K562 (cell line): Measurements from ENCODE around the gene CCDC194. TPM values are rescaled to one million over a fixed set of nuclear protein-coding genes. Genes with fewer than 3 reads are reported as not detected.

Experiments used
- CREM ChIP-seq: IDR thresholded peaks from 2 replicates; pipeline ENCODE4 v1.6.1; 2014; ENCODE audit warnings: antibody characterized with exemption, low read depth
- ESRRA ChIP-seq: fragments of 450-650 bp; IDR thresholded peaks from 2 replicates; pipeline ENCODE4 v1.6.1; 2014; ENCODE audit warnings: low read depth, mild to moderate bottlenecking, moderate library complexity, borderline replicate concordance
- PTBP1 ChIP-seq: fragments of 200-400 bp; formaldehyde crosslinking; IDR thresholded peaks from 2 replicates; pipeline ENCODE4 v1.6.1; 2017; ENCODE audit warnings: low read depth, low read length
- RB1 ChIP-seq: fragments of 450-650 bp; IDR thresholded peaks from 2 replicates; pipeline ENCODE4 v1.6.1; 2017; ENCODE audit warnings: low read depth, mild to moderate bottlenecking
- RUNX1 ChIP-seq: sonication (generic); IDR thresholded peaks from 2 replicates; pipeline ENCODE4 v1.6.1; 2016; ENCODE audit warnings: antibody characterized with exemption, low read depth
- ZNF12 ChIP-seq: sonication (generic); formaldehyde crosslinking; IDR thresholded peaks from 2 replicates; pipeline ENCODE4 v1.4.0; 2020; ENCODE audit warnings: mild to moderate bottlenecking, missing genetic modification reagents
- ZNF75A ChIP-seq: fragments of 450-650 bp; formaldehyde crosslinking; IDR thresholded peaks from 2 replicates; pipeline ENCODE4 v1.4.0; 2020; ENCODE audit warnings: mild to moderate bottlenecking
- polyA plus RNA-seq, 8 experiments: library from polyadenylated mRNA; depleted of rRNA in 4 of 8; stranded (reverse) in 5 of 8; unstranded in 3 of 8; fragments of >200 nt; fragmentation: Nextera tagmentation in 2 of 8; fragmentation: Illumina TruSeq in 1 of 8; extraction: Ambion mirVana in 2 of 8; extraction: Trizol in 1 of 8; gene quantifications; 2 replicates each; pipeline versions ENCODE4 v1.2.1 to v1.2.3, GENCODE V29; 2011 to 2014; ENCODE audit warnings: inconsistent platforms in 1 of 8, missing spikeins in 1 of 8
- total RNA-seq, 7 experiments: library from RNA; depleted of rRNA in 6 of 7; stranded (reverse); fragments of >200 nt in 6 of 7; fragmentation: Illumina TruSeq in 2 of 7; extraction: Trizol in 2 of 7; gene quantifications; 2 replicates each; pipeline versions ENCODE4 v1.2.1 to v1.2.3, GENCODE V29; 2011 to 2021; ENCODE audit warnings: low replicate concordance in 1 of 7
- TF ChIP-seq, protein P1 (sequence below), 2 experiments: fragments of 450-650 bp; formaldehyde crosslinking in 1 of 2; IDR thresholded peaks; 2 replicates each; pipeline versions ENCODE4 v1.4.0 to v1.6.1; 2014 to 2020; ENCODE audit warnings: mild to moderate bottlenecking in 2 of 2, borderline replicate concordance in 1 of 2, low read depth in 1 of 2
- TF ChIP-seq, protein P2 (sequence below): fragments of 450-650 bp; conservative IDR thresholded peaks from 2 replicates; pipeline ENCODE4 v1.6.1; 2016; ENCODE audit warnings: missing genetic modification characterization, low read depth, mild to moderate bottlenecking, missing compliant biosample characterization, moderate library complexity
- TF ChIP-seq, protein P3 (sequence below): fragments of 250-450 bp; sonication (Bioruptor Pico); IDR thresholded peaks from 2 replicates; pipeline ENCODE4 v1.5.1; 2021; ENCODE audit warnings: mild to moderate bottlenecking
- TF ChIP-seq, protein P4 (sequence below): fragments of 450-650 bp; IDR thresholded peaks from 2 replicates; pipeline ENCODE4 v1.6.1; 2018; ENCODE audit not compliant: partially characterized antibody

Gene CCDC194
- total and polyA plus RNA-seq, 9 of the 15 experiments (the other 6 are each of a cell fraction or from before 2014, with no cell fraction given): 0.13 to 1.3 (median 0.39) TPM; not detected in 3

DNA sequence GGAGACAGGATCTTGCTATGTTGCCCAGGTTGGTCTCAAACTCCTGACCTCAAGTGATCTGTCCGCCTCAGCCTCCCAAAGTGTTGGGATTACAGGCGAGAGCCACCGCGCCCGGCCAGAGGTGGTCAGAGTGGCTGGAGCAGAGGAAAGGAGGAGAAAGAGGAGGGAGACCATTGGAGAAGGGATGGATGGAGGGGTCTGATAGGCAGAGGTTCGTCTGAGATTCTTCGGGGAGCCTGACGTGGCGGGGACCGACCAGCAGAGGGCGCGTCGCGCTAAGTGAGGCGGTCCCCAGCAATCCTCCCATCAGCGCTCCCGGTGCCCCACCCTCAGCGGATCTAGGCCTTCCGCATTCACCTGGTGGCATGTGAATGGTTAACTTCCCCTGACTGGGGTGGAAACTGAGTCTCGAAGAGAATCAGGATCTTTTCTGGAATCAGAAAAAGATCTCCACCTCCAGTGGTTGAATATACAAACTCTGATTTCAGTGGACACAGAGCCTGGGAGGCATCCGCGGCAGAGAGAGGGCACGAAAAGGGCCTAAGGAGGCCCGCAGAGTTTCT is 47.8 kb downstream of the CCDC194 start (continued):
- TF ChIP-seq, protein P1, sequence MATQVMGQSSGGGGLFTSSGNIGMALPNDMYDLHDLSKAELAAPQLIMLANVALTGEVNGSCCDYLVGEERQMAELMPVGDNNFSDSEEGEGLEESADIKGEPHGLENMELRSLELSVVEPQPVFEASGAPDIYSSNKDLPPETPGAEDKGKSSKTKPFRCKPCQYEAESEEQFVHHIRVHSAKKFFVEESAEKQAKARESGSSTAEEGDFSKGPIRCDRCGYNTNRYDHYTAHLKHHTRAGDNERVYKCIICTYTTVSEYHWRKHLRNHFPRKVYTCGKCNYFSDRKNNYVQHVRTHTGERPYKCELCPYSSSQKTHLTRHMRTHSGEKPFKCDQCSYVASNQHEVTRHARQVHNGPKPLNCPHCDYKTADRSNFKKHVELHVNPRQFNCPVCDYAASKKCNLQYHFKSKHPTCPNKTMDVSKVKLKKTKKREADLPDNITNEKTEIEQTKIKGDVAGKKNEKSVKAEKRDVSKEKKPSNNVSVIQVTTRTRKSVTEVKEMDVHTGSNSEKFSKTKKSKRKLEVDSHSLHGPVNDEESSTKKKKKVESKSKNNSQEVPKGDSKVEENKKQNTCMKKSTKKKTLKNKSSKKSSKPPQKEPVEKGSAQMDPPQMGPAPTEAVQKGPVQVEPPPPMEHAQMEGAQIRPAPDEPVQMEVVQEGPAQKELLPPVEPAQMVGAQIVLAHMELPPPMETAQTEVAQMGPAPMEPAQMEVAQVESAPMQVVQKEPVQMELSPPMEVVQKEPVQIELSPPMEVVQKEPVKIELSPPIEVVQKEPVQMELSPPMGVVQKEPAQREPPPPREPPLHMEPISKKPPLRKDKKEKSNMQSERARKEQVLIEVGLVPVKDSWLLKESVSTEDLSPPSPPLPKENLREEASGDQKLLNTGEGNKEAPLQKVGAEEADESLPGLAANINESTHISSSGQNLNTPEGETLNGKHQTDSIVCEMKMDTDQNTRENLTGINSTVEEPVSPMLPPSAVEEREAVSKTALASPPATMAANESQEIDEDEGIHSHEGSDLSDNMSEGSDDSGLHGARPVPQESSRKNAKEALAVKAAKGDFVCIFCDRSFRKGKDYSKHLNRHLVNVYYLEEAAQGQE (IDR thresholded peaks at IDR 0.05; ENCODE audit: borderline replicate concordance): peak; percentile 85
- TF ChIP-seq, protein P1 (CRISPR knock-in tag; IDR thresholded peaks at IDR 0.05; ENCODE audit: low read depth): no peak
- TF ChIP-seq ZNF12: no peak
- peak; percentile 60; the same call in 1 of the 2 replicates for TF ChIP-seq CREM
- no peak for TF ChIP-seq PTBP1
- no peak for TF ChIP-seq ZNF75A (CRISPR knock-in tag)
- 0 out of 2 replicates have a peak, but pooled peaks have one; percentile 21 for TF ChIP-seq ESRRA
- TF ChIP-seq, protein P2, sequence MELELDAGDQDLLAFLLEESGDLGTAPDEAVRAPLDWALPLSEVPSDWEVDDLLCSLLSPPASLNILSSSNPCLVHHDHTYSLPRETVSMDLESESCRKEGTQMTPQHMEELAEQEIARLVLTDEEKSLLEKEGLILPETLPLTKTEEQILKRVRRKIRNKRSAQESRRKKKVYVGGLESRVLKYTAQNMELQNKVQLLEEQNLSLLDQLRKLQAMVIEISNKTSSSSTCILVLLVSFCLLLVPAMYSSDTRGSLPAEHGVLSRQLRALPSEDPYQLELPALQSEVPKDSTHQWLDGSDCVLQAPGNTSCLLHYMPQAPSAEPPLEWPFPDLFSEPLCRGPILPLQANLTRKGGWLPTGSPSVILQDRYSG (tag): no peak
- peak; percentile 81; the same call in 1 of the 2 replicates for TF ChIP-seq RB1
- no peak for TF ChIP-seq RUNX1
- TF ChIP-seq, protein P3, sequence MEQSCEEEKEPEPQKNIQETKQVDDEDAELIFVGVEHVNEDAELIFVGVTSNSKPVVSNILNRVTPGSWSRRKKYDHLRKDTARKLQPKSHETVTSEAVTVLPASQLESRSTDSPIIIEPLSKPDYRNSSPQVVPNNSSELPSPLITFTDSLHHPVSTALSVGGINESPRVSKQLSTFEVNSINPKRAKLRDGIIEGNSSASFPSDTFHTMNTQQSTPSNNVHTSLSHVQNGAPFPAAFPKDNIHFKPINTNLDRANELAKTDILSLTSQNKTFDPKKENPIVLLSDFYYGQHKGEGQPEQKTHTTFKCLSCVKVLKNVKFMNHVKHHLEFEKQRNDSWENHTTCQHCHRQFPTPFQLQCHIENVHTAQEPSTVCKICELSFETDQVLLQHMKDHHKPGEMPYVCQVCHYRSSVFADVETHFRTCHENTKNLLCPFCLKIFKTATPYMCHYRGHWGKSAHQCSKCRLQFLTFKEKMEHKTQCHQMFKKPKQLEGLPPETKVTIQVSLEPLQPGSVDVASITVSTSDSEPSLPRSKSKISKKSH (CRISPR knock-in tag): no peak
- TF ChIP-seq, protein P4, sequence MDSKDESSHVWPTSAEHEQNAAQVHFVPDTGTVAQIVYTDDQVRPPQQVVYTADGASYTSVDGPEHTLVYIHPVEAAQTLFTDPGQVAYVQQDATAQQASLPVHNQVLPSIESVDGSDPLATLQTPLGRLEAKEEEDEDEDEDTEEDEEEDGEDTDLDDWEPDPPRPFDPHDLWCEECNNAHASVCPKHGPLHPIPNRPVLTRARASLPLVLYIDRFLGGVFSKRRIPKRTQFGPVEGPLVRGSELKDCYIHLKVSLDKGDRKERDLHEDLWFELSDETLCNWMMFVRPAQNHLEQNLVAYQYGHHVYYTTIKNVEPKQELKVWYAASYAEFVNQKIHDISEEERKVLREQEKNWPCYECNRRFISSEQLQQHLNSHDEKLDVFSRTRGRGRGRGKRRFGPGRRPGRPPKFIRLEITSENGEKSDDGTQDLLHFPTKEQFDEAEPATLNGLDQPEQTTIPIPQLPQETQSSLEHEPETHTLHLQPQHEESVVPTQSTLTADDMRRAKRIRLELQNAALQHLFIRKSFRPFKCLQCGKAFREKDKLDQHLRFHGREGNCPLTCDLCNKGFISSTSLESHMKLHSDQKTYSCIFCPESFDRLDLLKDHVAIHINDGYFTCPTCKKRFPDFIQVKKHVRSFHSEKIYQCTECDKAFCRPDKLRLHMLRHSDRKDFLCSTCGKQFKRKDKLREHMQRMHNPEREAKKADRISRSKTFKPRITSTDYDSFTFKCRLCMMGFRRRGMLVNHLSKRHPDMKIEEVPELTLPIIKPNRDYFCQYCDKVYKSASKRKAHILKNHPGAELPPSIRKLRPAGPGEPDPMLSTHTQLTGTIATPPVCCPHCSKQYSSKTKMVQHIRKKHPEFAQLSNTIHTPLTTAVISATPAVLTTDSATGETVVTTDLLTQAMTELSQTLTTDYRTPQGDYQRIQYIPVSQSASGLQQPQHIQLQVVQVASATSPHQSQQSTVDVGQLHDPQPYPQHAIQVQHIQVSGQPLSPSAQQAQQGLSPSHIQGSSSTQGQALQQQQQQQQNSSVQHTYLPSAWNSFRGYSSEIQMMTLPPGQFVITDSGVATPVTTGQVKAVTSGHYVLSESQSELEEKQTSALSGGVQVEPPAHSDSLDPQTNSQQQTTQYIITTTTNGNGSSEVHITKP: no peak
